SK-N-SH treated with all-trans-retinoic acid at 6 μM for 48 hours (cell line): ENCODE measurements around the gene CORT.

Experiments
- ATAC-seq: fragments of 200-7000 bp; cut with Tn5 transposase; 3 replicates; pipeline ENCODE4 v1.9.1; 2020; ENCODE audit warnings: mild to moderate bottlenecking, moderate library complexity
- BACH2 ChIP-seq: fragments of 250-450 bp; sonication (Bioruptor Pico); IDR thresholded peaks from 2 replicates; pipeline ENCODE4 v1.9.0; 2021; ENCODE audit warnings: mild to moderate bottlenecking, borderline replicate concordance
- CREB5 ChIP-seq: fragments of 250-450 bp; sonication (Bioruptor Pico); IDR thresholded peaks from 2 replicates; pipeline ENCODE4 v1.5.1; 2020; ENCODE audit warnings: low read depth, mild to moderate bottlenecking, moderate library complexity
- CSDC2 ChIP-seq: fragments of 250-450 bp; sonication (Bioruptor Pico); IDR thresholded peaks from 2 replicates; pipeline ENCODE4 v1.5.0; 2020; ENCODE audit warnings: mild to moderate bottlenecking, moderate library complexity
- CSRNP3 ChIP-seq: fragments of 250-450 bp; sonication (Bioruptor Pico); IDR thresholded peaks from 2 replicates; pipeline ENCODE4 v1.5.1; 2021; ENCODE audit warnings: mild to moderate bottlenecking, moderate library complexity
- ESRRG ChIP-seq: fragments of 250-450 bp; sonication (Bioruptor Pico); IDR thresholded peaks from 2 replicates; pipeline ENCODE4 v1.6.1; 2021; ENCODE audit warnings: mild to moderate bottlenecking
- OSR1 ChIP-seq: fragments of 250-450 bp; sonication (Bioruptor Pico); IDR thresholded peaks from 2 replicates; pipeline ENCODE4 v1.8.0; 2022; ENCODE audit warnings: moderate library complexity, mild to moderate bottlenecking, inconsistent platforms
- PATZ1 ChIP-seq: fragments of 250-450 bp; sonication (Bioruptor Pico); IDR thresholded peaks from 2 replicates; pipeline ENCODE4 v1.8.0; 2020; ENCODE audit warnings: mild to moderate bottlenecking, moderate library complexity, borderline replicate concordance
- POU6F1 ChIP-seq: fragments of 250-450 bp; sonication (Bioruptor Pico); IDR thresholded peaks from 2 replicates; pipeline ENCODE4 v1.8.0; 2021; ENCODE audit warnings: low read depth, mild to moderate bottlenecking, moderate library complexity, borderline replicate concordance
- PPARA ChIP-seq: fragments of 250-450 bp; sonication (Bioruptor Pico); IDR thresholded peaks from 2 replicates; pipeline ENCODE4 v1.5.0; 2020; ENCODE audit warnings: mild to moderate bottlenecking, borderline replicate concordance
- RARB ChIP-seq: fragments of 250-450 bp; sonication (Bioruptor Pico); IDR thresholded peaks from 2 replicates; pipeline ENCODE4 v1.8.0; 2021; ENCODE audit warnings: mild to moderate bottlenecking, moderate library complexity
- SNAI2 ChIP-seq: fragments of 250-450 bp; sonication (Bioruptor Pico); IDR thresholded peaks from 2 replicates; pipeline ENCODE4 v1.5.0; 2020; ENCODE audit warnings: mild to moderate bottlenecking, moderate library complexity
- TCF4 ChIP-seq: fragments of 250-450 bp; sonication (Bioruptor Pico); IDR thresholded peaks from 2 replicates; pipeline ENCODE4 v1.8.0; 2021; ENCODE audit warnings: mild to moderate bottlenecking, moderate library complexity, borderline replicate concordance
- TOX ChIP-seq: fragments of 250-450 bp; sonication (Bioruptor Pico); IDR thresholded peaks from 2 replicates; pipeline ENCODE4 v1.8.0; 2021; ENCODE audit warnings: mild to moderate bottlenecking, moderate library complexity, borderline replicate concordance
- TSHZ2 ChIP-seq: fragments of 250-450 bp; sonication (Bioruptor Pico); IDR thresholded peaks from 2 replicates; pipeline ENCODE4 v1.5.0; 2020; ENCODE audit warnings: mild to moderate bottlenecking, moderate library complexity
- ZC3H10 ChIP-seq: fragments of 250-450 bp; sonication (Bioruptor Pico); IDR thresholded peaks from 2 replicates; pipeline ENCODE4 v1.5.1; 2021; ENCODE audit warnings: mild to moderate bottlenecking, moderate library complexity
- ZFP3 ChIP-seq: fragments of 250-450 bp; sonication (Bioruptor Pico); IDR thresholded peaks from 2 replicates; pipeline ENCODE4 v1.5.0; 2020; ENCODE audit warnings: mild to moderate bottlenecking, moderate library complexity
- ZFP30 ChIP-seq: fragments of 450-650 bp; formaldehyde crosslinking; IDR thresholded peaks from 2 replicates; pipeline ENCODE4 v1.5.0; 2022; ENCODE audit warnings: mild to moderate bottlenecking, moderate library complexity
- ZNF565 ChIP-seq: fragments of 450-650 bp; formaldehyde crosslinking; conservative IDR thresholded peaks from 2 replicates; pipeline ENCODE4 v1.5.0; 2020; ENCODE audit warnings: low read depth, mild to moderate bottlenecking, moderate library complexity
- ZNF70 ChIP-seq: fragments of 450-650 bp; formaldehyde crosslinking; IDR thresholded peaks from 2 replicates; pipeline ENCODE4 v1.5.0; 2020; ENCODE audit warnings: mild to moderate bottlenecking, moderate library complexity
- ZNF8 ChIP-seq: fragments of 450-650 bp; formaldehyde crosslinking; IDR thresholded peaks from 2 replicates; pipeline ENCODE4 v1.5.0; 2020; ENCODE audit warnings: mild to moderate bottlenecking, moderate library complexity

Gene CORT

GRCh38 chr1:10437052-10437451 lies 12.8 kb upstream of the CORT start:
- no peak for TF ChIP-seq TSHZ2
- no peak for TF ChIP-seq OSR1 (CRISPR knock-in tag)
- TF ChIP-seq ZNF70 (CRISPR knock-in tag): no peak
- no peak for TF ChIP-seq ZC3H10 (CRISPR knock-in tag)
- no peak for TF ChIP-seq TCF4 (CRISPR knock-in tag)
- TF ChIP-seq ZNF8: no peak
- TF ChIP-seq POU6F1 (CRISPR knock-in tag): no peak
- TF ChIP-seq ZFP3: no peak
- TF ChIP-seq TOX: no peak
- TF ChIP-seq ESRRG (CRISPR knock-in tag): no peak
- ATAC-seq: peak; percentile 39; the same call in 1 of the 3 replicates

GRCh38 chr1:10438677-10439163 lies 11.1 kb upstream of the CORT start:
- TF ChIP-seq CREB5 (no peak), CSDC2 (no peak), RARB (CRISPR knock-in tag) (no peak), TCF4 (CRISPR knock-in tag) (no peak), ZFP3 (no peak), SNAI2 (CRISPR knock-in tag) (no peak), ZNF565 (no peak), ZFP30 (no peak), TSHZ2 (no peak), TOX (no peak), ESRRG (CRISPR knock-in tag) (no peak), BACH2 (CRISPR knock-in tag) (no peak), OSR1 (CRISPR knock-in tag) (no peak), ZC3H10 (CRISPR knock-in tag) (no peak), ZNF70 (CRISPR knock-in tag) (no peak), ZNF8 (no peak), CSRNP3 (CRISPR knock-in tag) (no peak)
- no peak for ATAC-seq

- TF ChIP-seq CREB5: no peak
- no peak for TF ChIP-seq RARB (CRISPR knock-in tag)
- TF ChIP-seq PPARA (CRISPR knock-in tag): no peak
- no peak for TF ChIP-seq ESRRG (CRISPR knock-in tag)
- TF ChIP-seq PATZ1 (CRISPR knock-in tag): no peak
- TF ChIP-seq SNAI2 (CRISPR knock-in tag): no peak
- no peak for ATAC-seq
These were observed 9.5 kb upstream of the CORT start for GRCh38 chr1:10440305-10440704.
